ENCODE measurements around the gene SETD5.

The SETD5 gene

DNA sequence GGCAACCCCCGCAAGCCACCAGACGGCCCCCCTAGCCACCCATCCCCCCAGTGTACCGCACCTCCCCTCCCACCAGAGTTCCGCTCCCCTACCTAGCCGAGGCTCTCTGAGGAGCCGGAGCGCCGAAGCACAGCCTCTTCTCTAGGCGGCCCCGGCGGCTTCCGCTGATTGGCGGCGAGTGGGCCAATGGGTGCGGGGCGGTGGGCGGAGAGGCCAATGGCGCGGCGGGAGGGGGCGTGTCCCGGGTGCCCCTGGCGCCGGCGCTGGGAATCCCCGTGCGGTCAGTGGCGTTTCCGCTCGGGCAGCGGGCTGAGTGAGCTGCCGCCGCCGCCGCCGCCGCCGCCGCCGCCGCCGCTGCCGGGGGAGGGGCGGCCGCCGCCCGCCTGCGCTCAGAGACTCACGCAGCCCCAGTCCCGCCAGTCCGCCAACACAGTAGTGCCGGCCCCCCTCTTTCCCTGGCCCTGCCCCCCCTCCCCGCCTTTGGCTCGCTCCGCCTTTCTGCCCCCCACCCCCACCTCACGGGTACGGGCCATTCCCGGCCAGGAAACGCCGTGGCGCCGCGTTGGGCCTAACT is at the start of gene SETD5:
SETD5 (plus strand) TSS at position 284 of the 574 bp plus-strand sequence. CDS start 31,324 bp downstream, outside the sequence.
- peak; percentile 99 for DNase-seq (ENCODE audit: low read depth)

GRCh38 chr3:9347887-9348286 is 49.5 kb upstream of the SETD5 start:
- no peak for DNase-seq (ENCODE audit: low read depth)

DNA sequence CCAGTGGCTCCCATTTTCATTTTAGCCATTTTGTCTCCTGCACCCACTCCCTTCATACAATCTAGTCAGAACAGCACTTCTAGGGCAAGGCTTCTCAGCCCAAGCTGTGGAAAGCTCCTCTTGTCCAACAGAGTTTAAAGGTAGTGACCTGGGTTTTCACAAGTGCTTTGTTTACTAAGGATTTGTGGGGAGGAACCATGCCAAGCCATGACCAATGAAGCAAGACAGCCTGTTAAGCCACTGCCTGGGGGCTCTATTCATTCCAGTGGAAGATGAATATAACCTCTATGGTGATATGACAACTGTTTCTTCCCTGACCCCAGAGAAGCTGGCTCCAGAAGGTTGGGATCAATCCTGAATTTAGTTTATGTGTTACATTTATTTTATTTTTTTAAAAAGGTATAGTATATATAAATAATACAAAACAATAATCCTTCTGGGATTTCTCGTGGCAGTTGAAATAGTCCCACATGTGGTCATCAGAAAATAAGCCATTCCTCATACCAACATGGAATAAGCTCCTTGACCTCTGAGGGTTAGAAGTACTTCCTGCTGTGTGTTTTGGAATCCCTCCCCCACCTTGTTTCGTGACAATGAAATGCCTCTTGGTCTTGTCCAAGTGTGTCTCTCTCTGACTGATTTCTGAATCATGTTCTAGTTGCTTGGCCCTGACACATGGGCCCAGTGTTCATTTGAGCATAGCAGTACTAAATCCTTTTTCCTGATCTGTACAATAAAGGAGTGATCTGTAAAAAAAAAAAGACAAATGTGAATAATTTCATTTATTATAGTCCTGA is 47.9 kb upstream of the SETD5 start:
- DNase-seq (ENCODE audit: low read depth): no peak

DNA sequence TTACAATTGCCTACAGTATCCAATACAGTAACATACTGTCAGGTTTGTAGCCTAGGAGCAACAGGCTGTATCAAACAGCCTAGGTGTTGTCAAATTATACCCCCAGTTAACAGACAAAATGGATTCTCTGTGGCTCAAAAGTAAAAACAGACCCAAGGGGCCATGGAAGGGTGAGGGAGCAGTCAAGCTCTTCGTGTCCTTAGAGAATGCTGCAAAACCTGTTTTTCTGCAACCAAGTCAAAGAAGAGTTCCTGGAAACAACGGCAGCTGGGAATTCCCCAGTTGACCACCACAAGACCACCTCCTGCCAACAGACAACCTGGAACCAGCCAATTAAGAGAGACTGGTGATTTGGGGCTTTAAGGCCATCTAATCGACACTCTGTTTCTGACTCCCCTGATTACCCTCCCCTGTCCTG is 45.7 kb upstream of the SETD5 start:
- DNase-seq (ENCODE audit: low read depth): no peak

DNA sequence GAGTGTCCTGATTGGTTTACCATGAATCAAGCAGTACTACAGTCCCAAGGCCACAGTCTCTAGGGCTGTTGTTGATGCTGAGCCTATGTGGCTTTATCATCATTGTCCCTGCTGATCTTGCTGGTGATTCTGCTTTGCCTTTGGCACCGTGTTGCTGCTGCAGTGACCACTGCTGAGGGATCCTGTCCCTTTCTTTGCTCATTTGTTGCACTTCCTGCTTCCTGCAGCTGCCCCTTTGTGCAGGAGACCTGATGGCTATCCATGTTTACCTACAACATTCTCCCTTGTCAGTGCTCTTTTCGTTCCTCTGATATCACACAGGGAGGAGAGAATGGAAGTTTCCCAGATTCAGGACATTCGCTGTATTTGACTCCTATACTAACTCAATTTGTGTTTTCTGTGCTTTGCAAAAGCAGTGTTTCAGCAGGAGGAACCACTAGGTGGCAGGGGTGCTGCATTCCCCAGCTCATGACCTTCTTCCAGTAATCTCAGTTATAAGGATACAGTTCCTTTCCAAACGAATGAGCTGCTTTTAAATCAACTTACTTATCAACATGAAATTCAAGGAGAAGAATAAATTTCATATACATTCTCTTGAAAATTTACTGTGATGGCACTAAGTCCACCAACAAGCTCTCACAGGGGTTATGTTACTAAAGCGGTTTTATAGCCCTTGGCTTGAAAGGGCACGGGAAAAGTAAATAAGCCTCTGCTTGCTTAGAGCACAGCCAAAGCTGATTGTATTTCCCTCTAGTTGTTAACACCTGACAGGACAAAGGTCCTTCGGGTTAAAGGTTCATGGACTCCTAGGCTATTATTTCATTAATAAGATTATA is 44.3 kb upstream of the SETD5 start:
- peak; percentile 19 for DNase-seq (ENCODE audit: low read depth)

- no peak for DNase-seq (ENCODE audit: low read depth)
Observed at GRCh38 chr3:9361691-9362388, 35.6 kb upstream of the SETD5 start.

- DNase-seq (ENCODE audit: low read depth): peak; percentile 85
Observed at GRCh38 chr3:9362731-9363530, 34.5 kb upstream of the SETD5 start, which contains the start of gene THUMPD3. Gene THUMPD3 (plus strand): TSS chr3:9363054. CDS start chr3:9365069, 2,015 bp downstream.

DNA sequence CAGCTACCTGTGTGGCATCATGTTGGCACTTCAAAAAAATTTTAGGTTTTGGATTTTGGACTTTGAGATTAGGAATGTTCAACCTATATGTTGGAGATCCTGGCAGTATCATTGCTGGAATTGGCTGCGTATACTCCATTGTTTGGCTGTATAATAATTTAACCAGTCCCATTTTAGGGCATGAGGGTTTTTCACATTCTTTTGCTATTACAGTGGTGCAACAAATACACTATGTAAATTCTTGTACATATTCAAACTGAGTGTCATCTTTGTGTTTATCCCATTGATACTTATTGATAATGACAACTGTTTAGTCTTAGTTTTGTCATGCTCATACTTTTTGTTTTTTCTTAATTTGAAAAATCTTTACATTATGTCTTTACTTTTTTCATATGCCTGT is 27.9 kb upstream of the SETD5 start:
- DNase-seq (ENCODE audit: low read depth): no peak

GRCh38 chr3:9373465-9373864 is 23.9 kb upstream of the SETD5 start:
- no peak for DNase-seq (ENCODE audit: low read depth)

DNA sequence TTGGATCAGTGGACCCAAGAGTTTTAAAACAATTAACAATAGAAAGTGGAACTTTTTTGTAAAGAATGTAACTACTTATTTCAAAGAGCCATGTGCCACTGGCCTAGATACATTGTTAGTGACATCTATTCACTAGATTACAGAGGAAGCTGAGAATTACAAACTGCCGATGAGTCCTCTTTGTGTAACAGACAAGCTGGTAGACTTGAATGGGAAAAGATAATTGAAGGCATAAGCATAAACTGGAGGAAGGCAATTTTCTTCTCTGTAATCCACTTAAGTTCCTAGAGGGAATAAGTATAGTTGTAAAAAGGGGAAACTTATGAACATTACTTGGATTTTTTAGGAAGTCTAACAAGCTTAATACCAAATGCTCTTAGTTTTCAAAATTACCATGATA is 19.4 kb upstream of the SETD5 start:
- DNase-seq (ENCODE audit: low read depth): no peak

GRCh38 chr3:9379327-9379726 is 18.1 kb upstream of the SETD5 start:
- no peak for DNase-seq (ENCODE audit: low read depth)

DNA sequence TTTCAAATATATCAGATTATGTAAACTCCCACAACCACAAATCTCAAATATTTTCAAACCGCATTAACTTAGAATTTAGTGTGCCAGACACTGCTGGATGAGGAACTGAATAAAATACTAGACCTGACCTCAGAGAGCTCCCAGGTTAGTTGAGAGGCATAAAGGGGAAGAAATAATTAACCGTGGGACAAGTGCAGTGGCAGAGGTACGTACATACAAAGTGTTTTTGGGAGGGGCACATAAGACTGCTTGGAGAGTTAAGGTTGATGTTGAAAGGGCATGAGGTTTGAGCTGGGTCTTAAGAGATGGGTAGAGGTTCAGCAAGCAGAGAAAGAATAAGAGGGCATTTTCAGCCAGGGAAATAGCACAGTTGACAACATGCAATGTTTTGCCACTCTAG is 17.4 kb upstream of the SETD5 start:
- no peak for DNase-seq (ENCODE audit: low read depth)

- DNase-seq (ENCODE audit: low read depth): no peak
Observed at GRCh38 chr3:9384141-9384828, 13.1 kb upstream of the SETD5 start.

GRCh38 chr3:9385187-9386077 is 12.0 kb upstream of the SETD5 start:
- DNase-seq (ENCODE audit: low read depth): no peak

DNA sequence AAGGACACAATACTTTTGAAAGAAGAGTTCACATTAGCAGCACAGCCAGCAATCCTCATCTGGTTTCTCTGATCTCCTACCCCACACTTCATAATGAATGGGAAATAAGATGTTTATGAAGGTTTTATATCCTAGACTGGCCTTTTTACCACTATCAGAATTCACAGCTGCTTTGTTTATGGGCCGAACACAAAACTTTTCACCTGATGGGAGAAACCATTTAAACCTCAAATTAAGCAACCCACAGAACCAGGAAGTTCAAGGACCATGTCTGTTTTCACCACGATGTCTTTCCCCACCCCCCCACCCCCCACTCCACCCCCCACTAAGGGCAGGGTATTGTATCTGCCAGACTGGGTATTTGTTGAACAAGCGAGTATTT is 11.3 kb upstream of the SETD5 start:
- no peak for DNase-seq (ENCODE audit: low read depth)

DNA sequence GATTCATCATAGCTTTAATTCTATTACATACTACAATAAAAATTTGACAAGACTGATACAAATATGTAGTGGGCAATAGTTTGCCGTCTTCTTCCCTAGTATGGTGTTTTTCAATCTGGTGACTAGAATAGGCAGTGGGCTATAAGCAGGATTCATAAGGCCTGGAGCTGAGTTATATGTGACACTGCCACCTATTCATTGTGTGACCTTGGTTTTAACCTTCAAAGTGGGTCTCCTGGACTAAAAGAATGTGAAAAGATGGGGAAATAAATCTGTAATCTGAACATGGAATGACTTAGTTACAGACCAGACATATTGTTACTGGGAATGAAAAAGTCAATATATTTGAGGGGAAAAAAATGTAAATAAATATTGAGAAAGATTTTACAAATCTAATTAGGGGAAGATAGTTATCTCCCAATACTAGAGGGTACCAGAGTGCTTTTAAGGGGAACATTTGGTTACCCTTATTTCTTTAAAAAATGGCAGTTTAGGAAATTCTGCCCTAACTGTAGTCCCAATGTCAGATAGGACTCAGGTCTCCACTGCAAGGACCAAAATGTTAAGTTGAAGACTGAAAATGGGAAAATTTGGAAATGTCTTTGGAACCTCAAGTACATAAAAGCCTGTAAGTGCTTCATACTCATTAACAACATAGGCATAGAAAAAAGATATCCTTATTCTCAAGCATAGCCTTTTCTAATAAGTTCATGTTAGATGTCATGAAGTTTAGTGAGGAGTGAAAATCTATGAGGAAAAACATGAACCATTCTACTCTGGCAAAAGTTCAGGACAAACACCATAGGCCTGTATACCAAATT is 10.7 kb upstream of the SETD5 start:
- no peak for DNase-seq (ENCODE audit: low read depth)

DNA sequence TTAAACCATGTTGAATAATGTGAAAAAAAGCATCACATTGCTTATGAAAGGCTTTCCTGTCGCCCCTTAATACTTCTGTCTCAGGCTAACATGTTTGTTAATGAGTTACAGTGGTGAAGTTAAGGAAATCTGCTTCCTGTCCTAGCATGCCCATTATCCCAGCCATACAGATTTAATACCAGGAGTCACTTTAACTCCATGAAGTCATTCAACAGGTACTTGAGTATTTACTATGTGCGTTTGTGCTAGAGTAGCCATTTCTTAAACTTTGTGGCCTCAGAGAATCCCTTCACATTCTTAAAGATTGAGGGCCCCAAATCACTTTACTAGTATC is 10.1 kb upstream of the SETD5 start:
- DNase-seq (ENCODE audit: low read depth): no peak

- DNase-seq (ENCODE audit: low read depth): no peak
Observed at GRCh38 chr3:9388142-9388541, 9.3 kb upstream of the SETD5 start.

Data from T-helper 22 cell (primary cell).